MCF 10A (cell line): Measurements from ENCODE around the gene MICALL2. TPM values are rescaled to one million over a fixed set of nuclear protein-coding genes. Genes with fewer than 3 reads are reported as not detected.

Source experiments
- BruUV-seq: library from RNA; stranded (reverse); fragments of 400-500 nt; replicated peaks from 2 replicates; lab custom pipeline; 2021; lab: Mats Ljungman, UMichigan
- CTCF ChIA-PET: fragments of 300-600 bp; sonication (Branson Sonifier 250); formaldehyde crosslinking; extraction: SDS; loops from one replicate; lab custom pipeline; 2021; ENCODE audit warnings: antibody characterized with exemption, inconsistent platforms; lab: Yijun Ruan, JAX
- POLR2A ChIA-PET: fragments of 300-600, 350-650 bp; sonication (Branson Sonifier 250); formaldehyde crosslinking; extraction: SDS; loops from one replicate; lab custom pipeline; 2020; ENCODE audit warnings: antibody characterized with exemption, inconsistent platforms; lab: Yijun Ruan, JAX
- DNase-seq: peaks from one replicate; pipeline ENCODE4 v3.0.0-alpha.2; 2018; ENCODE audit not compliant: unreplicated experiment
- H3K27ac Mint-ChIP-seq: one replicate; pipeline ENCODE4 v1.8.0; 2022; ENCODE audit warnings: mild to moderate bottlenecking, low read depth, mixed read lengths; ENCODE audit not compliant: unreplicated experiment
- H3K27me3 Mint-ChIP-seq: one replicate; pipeline ENCODE4 v1.8.0; 2022; ENCODE audit warnings: mixed read lengths; ENCODE audit not compliant: insufficient read depth, unreplicated experiment
- H3K36me3 Mint-ChIP-seq: one replicate; pipeline ENCODE4 v1.8.0; 2022; ENCODE audit warnings: mild to moderate bottlenecking, moderate library complexity, mixed read lengths; ENCODE audit not compliant: insufficient read depth, unreplicated experiment
- H3K4me1 Mint-ChIP-seq: one replicate; pipeline ENCODE4 v1.8.0; 2022; ENCODE audit warnings: mixed read lengths; ENCODE audit not compliant: insufficient read depth, unreplicated experiment
- H3K4me3 Mint-ChIP-seq: one replicate; pipeline ENCODE4 v1.8.0; 2022; ENCODE audit warnings: mild to moderate bottlenecking, moderate library complexity, mixed read lengths; ENCODE audit not compliant: unreplicated experiment
- H3K9me3 Mint-ChIP-seq: one replicate; pipeline ENCODE4 v1.8.0; 2022; ENCODE audit warnings: mixed read lengths; ENCODE audit not compliant: unreplicated experiment
- CTCF ChIP-seq: fragments of 200-600 bp; IDR thresholded peaks from one replicate; pipeline ENCODE4 v1.8.0; 2022; ENCODE audit warnings: antibody characterized with exemption, mild to moderate bottlenecking; ENCODE audit not compliant: unreplicated experiment
- intact Hi-C: fragments of 100-400 bp; cut with micrococcal nuclease; formaldehyde crosslinking; loops from 2 replicates; pipeline ENCODE4 v1.14.1; 2022
- total RNA-seq: library from RNA; stranded (reverse); gene quantifications from 2 replicates; pipeline ENCODE4 v1.2.3, GENCODE V29; 2022

The MICALL2 gene
- total RNA-seq, 1 experiment from 2014 or later = 15.8 TPM

- H3K4me3 Mint-ChIP-seq = no peak overlapping the region
- DNase-seq = no peak
- ChIA-PET CTCF (interaction anchor here (0.7 to 1.2 kb wide), 2 partner anchors 210 to 230 kb away, joined by 3 to 4 read pairs; no protein-coding TSS in a partner anchor), POLR2A (no interaction called here)
- peaks cover 55% of the 10 kb centered on the region for H3K27me3 Mint-ChIP-seq
- intact Hi-C loops = no loop called here
- no peaks in the 10 kb centered on the region for H3K4me1 Mint-ChIP-seq
- TF ChIP-seq CTCF = no peak
- BruUV-seq = no TSS peak
- H3K36me3 Mint-ChIP-seq = peaks cover 5% of the 10 kb centered on the region
- no peak overlapping the region for H3K27ac Mint-ChIP-seq
- no peaks in the 10 kb centered on the region for H3K9me3 Mint-ChIP-seq
Measured at GRCh38 chr7:1403638-1404459, 55.4 kb downstream of the MICALL2 start.

DNA sequence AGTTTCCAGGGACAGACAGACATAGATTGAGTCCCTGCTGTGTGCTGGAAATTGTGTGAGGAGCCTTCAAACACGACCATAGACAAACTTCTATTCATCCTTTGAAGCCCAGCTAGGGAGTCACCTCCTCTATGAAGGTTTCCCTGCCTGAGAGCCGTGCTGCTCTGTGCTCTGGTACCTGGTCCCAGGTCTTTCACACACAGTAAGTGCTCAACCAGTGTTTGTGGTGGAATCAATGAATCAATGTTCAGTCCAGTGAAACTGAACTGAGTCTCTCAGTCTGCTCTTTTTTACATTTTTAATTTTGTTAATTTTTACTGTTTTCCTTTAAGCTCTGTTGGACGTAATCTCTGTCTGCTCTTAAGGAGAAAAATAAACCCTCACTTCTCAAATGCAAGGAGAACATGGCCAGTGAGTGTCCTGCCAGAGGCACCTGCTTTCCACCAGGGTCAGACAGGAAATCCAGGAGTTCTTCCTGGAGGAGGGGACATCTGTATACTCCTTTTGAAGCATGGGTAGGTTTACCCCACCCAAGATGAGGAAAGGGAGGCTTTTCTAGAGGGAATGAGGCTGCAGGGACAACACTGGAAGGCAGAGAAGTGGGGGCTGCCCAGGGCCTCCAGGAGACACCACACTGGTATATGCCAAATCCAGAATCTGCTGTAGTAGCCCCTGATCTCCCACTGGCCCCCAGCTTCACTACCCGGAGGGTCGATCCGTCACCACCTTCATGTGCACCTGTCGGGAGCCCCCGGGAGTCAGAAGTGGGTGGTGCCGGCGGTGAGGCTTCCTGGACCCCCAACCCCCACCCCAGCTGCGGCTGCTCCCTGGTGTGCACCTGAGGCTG lies 56.3 kb downstream of the MICALL2 start:
- H3K9me3 Mint-ChIP-seq = no peaks in the 10 kb centered on the region
- intact Hi-C loops = no loop called here
- BruUV-seq = no TSS peak
- H3K4me3 Mint-ChIP-seq = no peak overlapping the region
- H3K4me1 Mint-ChIP-seq = peaks cover 2% of the 10 kb centered on the region
- H3K36me3 Mint-ChIP-seq = peaks cover 5% of the 10 kb centered on the region
- peaks cover 48% of the 10 kb centered on the region for H3K27me3 Mint-ChIP-seq
- DNase-seq = no peak
- CTCF ChIA-PET = no interaction called here
- TF ChIP-seq CTCF = no peak
- H3K27ac Mint-ChIP-seq = no peak overlapping the region
- POLR2A ChIA-PET = no interaction called here

- Mint-ChIP-seq H3K4me3 (no peak overlapping the region), H3K9me3 (no peaks in the 10 kb centered on the region), H3K27me3 (peaks cover 48% of the 10 kb centered on the region), H3K4me1 (peaks cover 7% of the 10 kb centered on the region), H3K36me3 (peaks cover 5% of the 10 kb centered on the region), H3K27ac (no peak overlapping the region)
- ChIA-PET CTCF (interaction anchor here (1.1 kb wide), 1 partner anchor 11 kb away, joined by 3 read pairs; no protein-coding TSS in a partner anchor), POLR2A (no interaction called here)
- no TSS peak for BruUV-seq
- DNase-seq = no peak
- intact Hi-C loops = no loop called here
- TF ChIP-seq CTCF = no peak
Measured at GRCh38 chr7:1402110-1402790, 57.0 kb downstream of the MICALL2 start.
